ENCODE measurements around the gene SH3GL1.
A peak's percentile ranks its signal among the peaks of the same experiment; 100 is the strongest.

Gene SH3GL1

GRCh38 chr19:4401769-4402170 lies 1.4 kb upstream of the SH3GL1 start:
- no peak for DNase-seq

- DNase-seq, result no peak
These were observed 574 bp downstream of the SH3GL1 start for GRCh38 chr19:4399812-4400134.

- DNase-seq, result no peak
These were observed 3.2 kb downstream of the SH3GL1 start for GRCh38 chr19:4396949-4397783.

GRCh38 chr19:4393947-4394590 lies 6.3 kb downstream of the SH3GL1 start:
- DNase-seq, result no peak

- no peak for DNase-seq
These were observed 8.5 kb downstream of the SH3GL1 start for GRCh38 chr19:4391701-4392483.

GRCh38 chr19:4391306-4391693 lies 9.0 kb downstream of the SH3GL1 start:
- DNase-seq, result no peak

- DNase-seq, result no peak
These were observed 9.6 kb downstream of the SH3GL1 start for GRCh38 chr19:4390567-4391305.

- DNase-seq, result peak; percentile 47
These were observed 10.3 kb downstream of the SH3GL1 start for GRCh38 chr19:4390017-4390566.

GRCh38 chr19:4389511-4390016 lies 10.8 kb downstream of the SH3GL1 start:
- no peak for DNase-seq

GRCh38 chr19:4389064-4389375 lies 11.3 kb downstream of the SH3GL1 start:
- DNase-seq, result no peak

GRCh38 chr19:4388337-4389063 lies 11.8 kb downstream of the SH3GL1 start:
- DNase-seq, result no peak

- DNase-seq, result no peak
These were observed 14.1 kb downstream of the SH3GL1 start for GRCh38 chr19:4386041-4386782.

- no peak for DNase-seq
These were observed 14.9 kb downstream of the SH3GL1 start for GRCh38 chr19:4385291-4386040.

- no peak for DNase-seq
These were observed 20.1 kb downstream of the SH3GL1 start for GRCh38 chr19:4380254-4380727.

- DNase-seq, result peak; percentile 47
These were observed 20.7 kb downstream of the SH3GL1 start for GRCh38 chr19:4379383-4380253.

- no peak for DNase-seq
These were observed 21.5 kb downstream of the SH3GL1 start for GRCh38 chr19:4378886-4379285.

- DNase-seq, result no peak
These were observed 23.2 kb downstream of the SH3GL1 start for GRCh38 chr19:4376991-4377781.

- no peak for DNase-seq
These were observed 23.7 kb downstream of the SH3GL1 start for GRCh38 chr19:4376671-4376990.
